HG02588 (cell line): ENCODE results near the gene NCR2.

Experiments
- ATAC-seq: cut with Tn5 transposase; IDR thresholded peaks from one replicate; pipeline ENCODE4 v1.9.1; 2021; ENCODE audit warnings: mild to moderate bottlenecking, moderate library complexity; ENCODE audit not compliant: unreplicated experiment

NCR2 gene

GRCh38 chr6:41356825-41357224 is 21.4 kb downstream of the NCR2 start:
- ATAC-seq: no peak

- ATAC-seq: no peak
Observed at GRCh38 chr6:41358503-41358902, 23.1 kb downstream of the NCR2 start.

- ATAC-seq: no peak
Observed at GRCh38 chr6:41359617-41360313, 24.4 kb downstream of the NCR2 start.

DNA sequence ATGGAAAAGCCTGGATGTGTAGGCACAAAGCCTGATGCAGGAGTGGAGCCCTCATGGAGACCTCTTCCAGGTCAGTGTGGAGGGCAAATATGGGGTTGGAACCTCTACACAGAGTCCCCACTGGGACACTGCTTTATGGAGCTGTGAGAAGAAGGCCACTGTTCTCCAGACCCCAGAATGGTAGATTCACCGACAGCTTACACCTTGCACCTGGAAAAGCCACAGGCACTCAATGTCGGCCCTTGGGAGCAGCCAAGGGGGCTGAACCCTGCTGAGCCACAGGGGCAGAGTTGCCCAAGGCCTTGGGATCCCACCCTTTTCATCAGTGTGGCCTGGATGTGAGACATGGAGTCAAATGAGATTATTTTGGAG is 24.9 kb downstream of the NCR2 start:
- ATAC-seq: no peak

- no peak for ATAC-seq
Observed at GRCh38 chr6:41366150-41366549, 30.7 kb downstream of the NCR2 start.

DNA sequence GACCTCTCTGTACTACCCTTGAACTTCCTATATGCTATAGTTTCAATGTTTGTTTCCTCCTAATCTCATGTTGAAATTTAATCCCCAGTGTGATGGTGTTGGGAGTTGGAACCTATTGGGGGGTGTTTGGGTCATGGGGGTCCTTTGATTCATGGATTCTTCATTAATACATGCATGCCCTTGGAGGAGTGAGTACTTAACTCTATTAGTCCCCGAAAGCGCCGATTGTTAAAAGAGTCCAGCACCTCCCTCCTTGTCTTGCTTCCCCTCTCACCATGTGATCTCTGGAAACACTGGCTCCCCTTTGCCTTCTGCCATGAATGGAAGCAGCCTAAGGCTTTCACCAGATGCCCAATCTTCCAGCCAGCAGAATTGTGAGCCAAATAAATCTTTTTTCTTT is 31.7 kb downstream of the NCR2 start:
- ATAC-seq: no peak

DNA sequence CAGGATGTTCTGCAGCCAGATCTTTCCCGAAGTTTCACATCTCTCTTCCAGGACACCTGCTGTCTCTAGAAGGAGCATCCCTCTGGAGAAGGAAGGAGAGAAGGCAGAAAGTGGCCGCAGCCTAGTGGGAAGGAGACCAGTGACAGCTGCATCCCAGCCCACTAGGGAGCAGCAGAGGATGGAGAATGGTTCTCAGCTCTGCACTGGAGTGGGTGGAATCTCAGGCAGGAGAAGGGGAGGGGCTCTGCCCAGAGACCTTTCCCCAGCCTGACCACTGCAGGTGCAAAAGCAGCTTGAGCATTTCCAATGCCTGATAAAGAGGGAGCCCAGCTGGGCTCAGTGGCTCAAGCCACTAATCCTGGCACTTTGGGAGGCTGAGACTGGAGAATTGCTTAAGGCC is 32.3 kb downstream of the NCR2 start:
- no peak for ATAC-seq

- ATAC-seq: no peak
Observed at GRCh38 chr6:41370488-41371111, 35.2 kb downstream of the NCR2 start.

- ATAC-seq: no peak
Observed at GRCh38 chr6:41371461-41371991, 36.1 kb downstream of the NCR2 start.

DNA sequence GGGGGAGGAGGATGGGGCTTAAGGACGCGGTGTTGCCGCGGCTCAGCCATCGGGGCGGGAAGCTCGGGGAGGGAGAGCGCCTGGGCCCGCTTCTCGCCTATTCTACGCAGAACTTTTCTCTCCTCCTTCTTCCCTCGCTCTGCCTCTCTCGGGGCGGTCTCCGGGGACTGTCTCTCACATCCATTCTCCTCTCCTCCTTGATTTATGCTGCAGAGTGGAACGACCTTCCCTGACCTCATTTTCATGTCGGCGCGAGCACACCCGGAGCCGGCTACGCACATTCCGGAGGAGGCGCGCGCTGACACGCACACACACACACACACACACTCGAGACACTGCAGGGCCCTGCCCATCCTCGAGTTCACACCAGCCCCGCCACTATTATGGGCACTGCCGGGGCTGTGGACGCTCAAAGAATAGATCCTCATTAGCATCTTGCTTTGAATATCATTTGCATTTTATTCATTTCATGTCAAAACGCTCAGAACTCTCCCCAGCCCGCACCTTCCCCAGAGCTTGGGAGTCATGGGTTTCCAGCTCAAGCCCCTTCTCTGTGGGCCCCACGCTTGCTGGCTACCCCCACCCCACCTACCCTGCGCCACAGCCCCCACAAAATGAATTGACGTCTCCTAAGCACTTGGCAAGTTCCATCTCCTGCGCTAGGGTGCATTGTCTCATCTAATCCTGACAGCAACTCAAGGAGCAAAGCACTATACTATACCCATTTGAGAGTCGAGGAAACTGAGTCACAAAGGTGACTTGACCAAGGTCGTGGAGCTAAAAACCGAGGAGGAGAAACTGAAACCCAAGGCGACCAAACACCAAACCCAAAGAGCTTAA is 36.8 kb downstream of the NCR2 start:
- no peak for ATAC-seq

DNA sequence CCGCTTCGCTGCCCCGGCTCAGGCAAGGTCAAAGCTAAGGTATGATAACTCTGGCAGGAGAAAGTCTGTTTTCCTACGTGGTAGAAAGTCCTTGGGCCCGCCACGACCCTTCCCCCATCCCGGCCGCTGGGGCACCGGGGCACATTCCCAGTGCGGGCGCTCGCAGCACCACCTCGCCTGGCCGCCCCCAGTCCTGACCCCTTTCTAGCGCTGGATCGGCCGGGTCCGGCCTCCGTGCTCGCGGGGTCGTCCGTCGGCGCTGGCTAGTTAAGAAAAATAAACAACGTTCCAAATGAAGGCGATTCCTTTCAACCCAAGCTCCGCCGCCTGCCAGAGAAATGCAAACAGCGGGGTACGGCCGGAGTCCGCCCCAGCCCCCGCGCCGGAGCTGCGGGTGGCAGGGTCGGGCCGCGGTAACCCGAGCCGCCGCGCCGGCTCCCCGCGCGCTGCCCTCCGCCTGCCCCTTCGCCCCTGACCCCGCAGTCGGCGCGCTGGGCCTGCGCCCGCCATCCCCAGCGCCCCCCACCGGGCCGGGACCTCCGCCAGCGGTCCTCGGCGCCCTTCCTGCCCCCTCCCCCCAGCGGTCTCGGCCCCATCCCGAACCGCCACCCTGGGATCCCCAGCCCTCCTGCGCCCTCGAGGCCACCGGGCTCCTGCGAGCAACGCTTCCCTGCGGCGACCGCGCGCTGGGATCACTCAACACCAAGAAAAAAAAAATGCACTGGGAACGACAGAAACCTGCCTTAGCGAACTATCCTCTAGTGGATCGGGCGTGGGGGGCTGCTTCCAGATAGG is 37.6 kb downstream of the NCR2 start:
- no peak for ATAC-seq

DNA sequence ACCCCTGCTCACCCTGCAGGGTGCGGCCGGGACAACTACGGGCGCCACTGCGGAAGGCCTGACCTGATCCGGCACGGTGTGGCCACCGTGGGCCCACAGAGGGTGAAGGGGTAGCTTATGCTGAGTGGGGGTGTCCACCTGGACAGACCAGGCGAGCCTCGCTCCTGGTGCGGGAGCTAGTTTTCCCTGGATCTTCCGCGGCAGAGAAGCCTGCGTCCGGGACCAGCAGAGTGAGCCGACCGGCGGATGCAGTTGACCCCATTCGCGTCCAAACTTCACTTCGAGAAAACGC is 38.2 kb downstream of the NCR2 start:
- ATAC-seq: no peak

DNA sequence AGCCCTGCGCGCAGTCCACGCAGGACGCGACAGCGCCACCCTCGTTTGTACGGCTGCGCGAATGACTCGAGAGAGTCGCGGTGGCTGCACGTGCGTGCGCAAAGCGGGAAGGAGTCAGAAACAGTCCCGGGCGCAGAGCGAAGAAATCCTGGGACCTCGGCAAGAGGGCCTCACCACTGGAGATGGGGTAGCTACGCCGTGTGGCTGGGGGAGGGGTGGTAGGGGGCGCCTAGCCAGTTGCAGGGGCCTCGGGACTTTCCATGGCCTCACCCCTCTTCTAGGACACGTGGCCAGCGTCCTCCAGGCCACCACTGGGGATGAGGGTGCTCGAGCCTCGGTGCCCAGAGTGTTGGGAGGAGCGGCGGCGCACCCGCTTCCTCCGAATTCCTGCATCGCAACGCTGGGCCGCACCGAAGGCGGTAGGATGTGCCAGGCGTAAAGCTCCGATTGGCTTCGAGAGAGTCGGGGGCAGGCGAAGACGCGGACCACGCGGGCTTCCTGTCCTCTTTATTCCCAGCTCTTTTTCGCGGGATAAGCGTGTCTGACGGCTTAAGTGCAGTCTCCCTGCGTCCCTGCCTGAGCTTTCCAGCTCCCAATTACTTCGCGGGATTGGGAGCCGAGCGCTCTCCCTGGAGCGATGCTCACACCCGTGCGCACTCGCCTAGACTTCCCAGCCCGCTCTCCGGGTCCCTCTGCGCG is 38.7 kb downstream of the NCR2 start:
- no peak for ATAC-seq

DNA sequence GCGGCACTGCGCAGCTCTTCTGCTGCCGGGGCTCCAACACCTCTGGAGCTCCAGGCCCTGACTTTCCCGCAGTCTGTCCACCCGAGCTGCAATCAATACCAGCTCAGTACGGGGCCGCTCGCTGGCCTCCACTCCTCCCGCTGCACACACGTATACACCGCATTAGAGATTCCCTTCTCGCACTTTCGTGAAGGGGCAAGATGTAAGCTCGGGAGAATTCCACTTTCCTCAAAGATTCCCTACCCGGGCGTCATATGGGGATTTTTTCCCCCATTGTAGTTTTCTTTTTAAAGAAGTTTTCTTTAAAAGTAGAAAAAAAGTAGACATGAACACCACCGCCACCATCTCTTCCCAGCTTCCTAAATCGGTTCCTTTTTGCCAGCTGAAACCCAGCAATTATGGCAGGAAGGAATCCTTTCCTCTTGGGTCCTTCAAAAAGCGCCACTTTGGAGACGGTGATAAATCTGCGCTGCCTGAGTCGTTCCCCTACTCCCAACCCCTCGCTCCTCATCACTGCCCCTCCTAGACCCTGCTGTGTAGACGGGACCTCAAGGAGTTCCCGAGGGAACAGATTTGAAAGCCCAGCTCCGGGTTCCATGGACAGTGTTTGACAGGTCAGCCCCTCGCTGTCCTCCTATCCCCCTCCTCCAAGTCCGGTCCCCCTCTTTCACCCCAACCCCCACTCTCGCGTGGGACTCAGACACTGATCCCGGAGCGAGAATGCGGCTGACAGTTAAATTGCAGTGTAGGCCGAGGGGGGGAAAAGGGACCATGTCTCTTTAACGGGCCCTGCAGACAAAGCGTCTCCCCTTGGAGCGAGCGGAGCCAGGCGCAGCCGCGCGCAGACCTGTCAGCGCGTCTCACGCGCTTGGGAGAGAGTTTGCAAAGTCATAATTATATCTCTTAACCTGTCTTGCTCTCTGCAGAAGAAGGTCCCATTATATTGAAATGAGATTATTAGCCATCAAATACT is 39.5 kb downstream of the NCR2 start:
- no peak for ATAC-seq

- ATAC-seq: no peak
Observed at GRCh38 chr6:41375598-41376151, 40.3 kb downstream of the NCR2 start.

DNA sequence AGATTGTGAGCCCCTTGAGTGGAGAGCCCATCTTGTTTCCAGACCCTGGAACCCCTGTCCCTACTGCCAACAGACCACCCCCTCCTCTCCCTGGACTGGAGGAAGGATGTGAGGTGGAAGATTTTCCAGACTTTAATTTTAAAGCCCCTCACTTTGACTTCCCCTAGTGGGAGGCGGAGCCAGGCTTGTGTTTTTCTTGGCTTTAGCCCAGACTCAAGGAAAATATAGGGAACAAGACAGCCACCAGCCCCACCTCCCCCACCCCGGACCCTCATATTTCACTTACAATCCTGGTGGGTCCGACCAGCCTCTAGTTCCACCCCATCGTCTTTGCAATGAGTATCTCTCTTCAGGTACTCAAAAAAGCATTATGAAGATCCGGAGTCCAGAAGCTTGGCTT is 40.8 kb downstream of the NCR2 start:
- ATAC-seq: no peak

DNA sequence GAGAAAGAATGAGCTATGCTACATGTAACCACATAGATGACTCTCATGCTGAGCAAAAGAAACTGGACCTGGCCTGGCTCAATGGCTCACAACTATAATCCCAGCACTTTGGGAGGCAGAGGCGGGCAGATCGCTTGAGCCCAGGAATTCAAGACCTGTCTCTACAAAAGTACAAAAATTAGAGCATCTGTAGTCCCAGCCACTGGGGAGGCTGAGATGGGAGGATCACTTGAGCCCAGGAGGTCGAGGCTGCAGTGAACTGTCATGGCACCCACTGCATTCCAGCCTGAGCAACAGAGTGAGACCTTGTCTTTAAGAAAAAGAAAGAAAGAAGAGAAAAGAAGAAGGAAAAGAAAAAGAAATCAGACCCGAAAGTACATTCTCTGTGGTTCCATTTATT is 41.7 kb downstream of the NCR2 start:
- ATAC-seq: no peak

DNA sequence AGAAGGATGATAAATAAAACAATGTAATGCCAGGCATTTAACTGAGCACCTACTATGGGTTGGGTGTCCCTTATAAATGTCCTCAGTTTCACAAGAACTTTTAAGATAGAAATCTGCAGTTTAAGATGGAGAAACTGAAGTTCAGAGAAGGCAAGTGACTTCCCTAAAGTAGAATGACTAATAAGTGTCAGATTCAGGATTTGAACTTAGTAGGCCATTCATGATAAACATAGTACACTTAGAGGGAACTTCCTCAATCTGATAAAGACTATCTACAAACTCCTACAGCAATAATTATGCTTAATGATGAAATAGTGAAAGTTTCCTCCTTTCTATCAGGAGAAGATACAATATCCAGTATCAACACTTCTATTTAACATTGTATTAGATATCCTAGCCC is 43.9 kb downstream of the NCR2 start:
- ATAC-seq: no peak

DNA sequence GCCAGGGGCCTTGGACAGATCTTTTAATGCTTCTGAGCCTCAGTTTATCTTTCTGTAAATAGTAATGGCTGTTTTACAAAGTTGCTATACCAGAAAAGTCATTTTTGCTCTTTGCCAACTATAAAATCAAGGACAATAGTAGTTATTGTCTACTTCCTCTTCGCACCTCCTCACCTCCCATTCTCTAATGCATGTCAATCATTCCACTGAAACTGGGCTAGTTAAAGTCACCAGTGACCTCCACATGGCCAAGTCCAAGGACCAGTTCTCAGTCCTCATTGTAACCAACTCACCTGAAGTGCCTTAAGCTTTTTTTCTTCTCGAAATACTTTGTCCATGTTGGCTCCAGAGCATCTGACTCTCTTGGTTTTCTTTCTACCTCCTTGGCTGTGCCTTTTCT is 51.2 kb downstream of the NCR2 start:
- no peak for ATAC-seq
